Stimulated activated CD8-positive, alpha-beta memory T cell treated with anti-CD3 and anti-CD28 coated beads, Interleukin-12 subunit alpha, Interleukin-12 subunit beta, amount 100 ng/mL, for 24 hours (primary cell): Measurements from ENCODE around the gene KAT6B.

Source experiments
- DNase-seq: peaks from one replicate; pipeline ENCODE4 v3.0.0-alpha.2; 2020; ENCODE audit errors: extremely low read depth

Gene KAT6B

GRCh38 chr10:75013522-75013921 is 187.1 kb downstream of the KAT6B start:
- DNase-seq: no peak

- no peak for DNase-seq
Measured at GRCh38 chr10:75014516-75015230, 188.3 kb downstream of the KAT6B start.

DNA sequence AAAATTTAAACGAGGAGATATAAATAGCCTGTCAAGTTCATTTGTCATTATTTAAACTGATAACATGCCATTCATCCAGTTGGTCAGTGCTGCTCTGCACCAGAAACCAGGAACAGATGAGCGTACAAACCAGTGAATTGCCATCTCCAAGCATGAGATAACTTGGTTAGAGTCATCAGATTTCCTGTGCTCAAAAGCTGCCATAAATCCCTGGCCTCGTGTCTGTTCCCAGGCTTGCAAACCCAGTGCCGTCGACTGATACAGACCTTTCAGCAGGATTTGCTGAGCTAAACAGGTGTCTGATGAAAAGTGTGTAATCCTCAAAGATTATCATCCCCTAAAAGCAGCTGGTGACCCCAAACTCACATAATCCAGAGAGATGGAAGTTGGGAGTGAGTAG is 189.0 kb downstream of the KAT6B start:
- DNase-seq: no peak

- DNase-seq: no peak
Measured at GRCh38 chr10:75016325-75016724, 189.9 kb downstream of the KAT6B start.

DNA sequence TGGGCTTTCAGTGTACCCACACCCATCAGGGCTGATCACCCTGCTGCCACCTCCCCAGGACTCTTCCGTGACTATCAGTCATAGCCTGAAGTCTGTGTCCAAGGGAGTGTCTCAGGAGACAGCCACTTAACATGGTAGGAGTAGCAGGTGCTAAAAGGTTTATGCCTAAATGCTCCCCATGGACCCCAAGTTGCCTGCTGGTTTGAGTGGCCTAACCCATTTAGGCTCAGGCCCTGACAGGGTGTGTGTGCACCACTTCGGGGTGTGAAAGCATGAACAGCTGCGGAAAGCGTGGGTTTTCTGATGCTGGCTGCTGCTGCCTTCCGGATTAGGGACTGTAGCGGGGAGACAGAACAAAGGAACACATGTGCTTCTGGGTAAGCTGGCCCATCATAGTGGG is 191.9 kb downstream of the KAT6B start:
- DNase-seq: no peak

DNA sequence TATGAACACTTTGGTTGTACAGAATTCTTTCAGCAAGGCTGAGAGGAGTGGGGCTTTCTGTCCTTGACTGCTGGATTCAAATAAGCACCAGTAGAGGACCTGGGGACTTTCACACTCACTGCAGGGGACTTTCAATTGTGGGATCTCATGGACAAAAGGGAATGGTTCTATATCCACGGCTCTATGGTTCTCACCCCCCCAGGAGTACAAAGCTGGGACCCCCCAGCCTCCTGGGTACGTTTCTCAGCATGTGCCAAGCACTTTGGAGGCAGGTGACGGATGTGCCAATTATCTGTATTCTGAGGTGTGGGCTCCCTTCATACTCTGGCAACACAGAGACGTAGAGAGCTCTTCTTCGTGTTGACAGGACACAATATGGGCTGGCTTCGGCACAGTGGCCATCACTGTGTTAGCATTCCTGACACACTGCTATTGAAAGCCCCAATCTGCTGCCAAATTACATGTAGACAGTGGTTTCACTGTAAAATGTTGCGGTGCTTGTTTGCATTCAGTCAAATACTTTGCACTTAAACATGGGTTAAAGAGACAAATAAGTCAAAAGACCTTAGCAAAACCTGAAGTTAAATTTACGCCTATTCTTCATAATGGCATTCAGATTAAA is 192.4 kb downstream of the KAT6B start:
- DNase-seq: no peak

- no peak for DNase-seq
Measured at GRCh38 chr10:75019370-75019769, 193.0 kb downstream of the KAT6B start.

- DNase-seq: no peak
Measured at GRCh38 chr10:75020168-75020567, 193.8 kb downstream of the KAT6B start.

DNA sequence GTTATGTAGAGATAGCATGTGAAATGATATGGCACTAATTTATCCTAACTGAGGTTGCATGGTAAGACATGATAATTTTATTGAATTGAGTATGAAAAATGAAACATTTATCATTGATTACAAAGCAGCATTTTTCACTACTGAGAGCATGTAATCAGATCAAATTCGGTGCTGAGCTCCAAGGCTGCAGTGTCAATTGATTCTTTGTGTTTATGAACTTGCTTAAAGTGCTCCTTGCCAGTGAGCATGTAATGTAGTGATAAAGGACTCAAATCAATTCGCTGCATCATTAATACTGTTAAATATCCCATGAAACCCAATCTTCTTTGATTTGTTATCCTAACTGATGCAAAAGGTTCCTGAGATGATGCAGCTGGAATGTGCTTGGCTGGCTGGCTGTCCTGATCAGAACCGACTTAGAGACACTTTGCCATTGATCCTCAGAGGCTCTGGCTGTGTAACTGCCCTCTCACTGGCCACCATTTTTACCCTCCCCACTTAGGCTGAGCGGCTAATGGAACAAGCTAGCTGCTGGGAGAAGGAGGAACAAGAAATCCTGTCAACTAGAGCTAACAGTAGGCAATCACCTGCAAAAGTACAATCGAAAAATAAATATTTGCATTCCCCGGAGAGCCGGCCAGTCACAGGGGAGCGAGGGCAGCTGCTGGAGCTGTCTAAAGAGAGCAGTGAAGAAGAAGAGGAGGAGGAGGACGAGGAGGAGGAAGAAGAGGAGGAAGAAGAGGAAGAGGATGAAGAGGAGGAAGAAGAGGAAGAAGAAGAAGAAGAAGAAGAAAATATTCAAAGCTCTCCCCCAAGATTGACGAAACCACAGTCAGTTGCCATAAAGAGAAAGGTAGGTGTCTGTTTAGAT is 195.2 kb downstream of the KAT6B start:
- no peak for DNase-seq

GRCh38 chr10:75023074-75023473 is 196.7 kb downstream of the KAT6B start:
- no peak for DNase-seq

DNA sequence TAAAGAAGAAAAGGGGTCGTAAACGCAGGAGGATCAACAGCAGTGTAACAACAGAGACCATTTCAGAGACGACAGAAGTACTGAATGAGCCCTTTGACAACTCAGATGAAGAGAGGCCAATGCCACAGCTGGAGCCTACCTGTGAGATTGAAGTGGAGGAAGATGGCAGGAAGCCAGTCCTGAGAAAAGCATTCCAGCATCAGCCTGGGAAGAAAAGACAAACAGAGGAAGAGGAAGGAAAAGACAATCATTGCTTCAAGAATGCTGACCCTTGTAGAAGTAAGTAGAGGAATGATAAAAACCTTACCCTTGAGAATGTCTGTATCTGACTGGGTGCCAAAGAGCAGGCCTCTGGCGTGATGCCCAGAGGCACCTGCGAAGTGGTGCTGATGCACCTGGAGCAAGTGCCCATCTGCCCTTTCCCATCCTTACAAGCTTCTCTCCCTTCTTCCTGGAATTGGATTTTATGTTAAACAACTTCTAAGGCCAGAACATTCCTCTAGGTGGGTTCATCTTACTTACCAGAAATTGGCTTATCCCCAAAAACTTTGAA is 198.6 kb downstream of the KAT6B start:
- no peak for DNase-seq

- no peak for DNase-seq
Measured at GRCh38 chr10:75028049-75028448, 201.6 kb downstream of the KAT6B start.

GRCh38 chr10:75028748-75029147 is 202.3 kb downstream of the KAT6B start:
- DNase-seq: no peak

- no peak for DNase-seq
Measured at GRCh38 chr10:75029420-75029819, 203.0 kb downstream of the KAT6B start.

GRCh38 chr10:75029857-75030256 is 203.5 kb downstream of the KAT6B start:
- DNase-seq: no peak

- DNase-seq: no peak
Measured at GRCh38 chr10:75030371-75030770, 204.0 kb downstream of the KAT6B start.

DNA sequence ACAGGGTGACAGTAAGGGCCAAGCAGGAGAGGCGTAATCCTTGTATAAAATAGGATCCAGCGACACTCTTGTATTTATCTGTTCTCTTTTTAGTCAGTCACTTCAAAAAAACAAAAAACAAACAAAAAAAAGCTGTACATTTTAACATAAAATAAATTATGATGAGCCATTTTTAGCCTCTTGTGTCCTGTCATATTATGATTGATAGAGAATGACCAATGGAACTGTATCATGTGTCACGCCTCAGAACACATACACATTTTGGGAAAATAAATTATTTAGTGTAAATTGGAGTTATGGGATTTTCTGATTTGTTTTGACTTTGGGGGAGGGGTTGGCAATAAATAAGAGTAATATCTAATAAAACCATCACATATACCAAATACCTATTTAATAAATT is 205.7 kb downstream of the KAT6B start:
- DNase-seq: no peak

DNA sequence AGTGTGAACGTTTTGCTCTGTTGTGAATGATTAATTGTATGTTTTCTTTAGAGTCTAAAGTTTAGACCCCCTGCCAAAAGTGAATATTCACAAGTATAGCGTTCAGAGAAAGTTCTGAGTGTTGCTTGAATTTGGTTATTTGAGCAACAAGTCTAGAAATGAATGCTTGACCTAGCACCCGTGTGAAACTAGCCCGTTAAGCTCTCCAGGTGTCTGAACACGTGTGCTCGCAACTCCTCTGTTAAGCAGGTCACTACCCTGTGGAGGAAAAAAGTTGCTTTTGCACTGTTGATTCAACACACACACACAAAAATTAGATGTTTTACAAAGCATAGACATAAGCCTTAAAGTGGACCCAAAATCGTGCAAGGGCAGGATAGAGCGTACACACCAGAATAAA is 206.4 kb downstream of the KAT6B start:
- no peak for DNase-seq

DNA sequence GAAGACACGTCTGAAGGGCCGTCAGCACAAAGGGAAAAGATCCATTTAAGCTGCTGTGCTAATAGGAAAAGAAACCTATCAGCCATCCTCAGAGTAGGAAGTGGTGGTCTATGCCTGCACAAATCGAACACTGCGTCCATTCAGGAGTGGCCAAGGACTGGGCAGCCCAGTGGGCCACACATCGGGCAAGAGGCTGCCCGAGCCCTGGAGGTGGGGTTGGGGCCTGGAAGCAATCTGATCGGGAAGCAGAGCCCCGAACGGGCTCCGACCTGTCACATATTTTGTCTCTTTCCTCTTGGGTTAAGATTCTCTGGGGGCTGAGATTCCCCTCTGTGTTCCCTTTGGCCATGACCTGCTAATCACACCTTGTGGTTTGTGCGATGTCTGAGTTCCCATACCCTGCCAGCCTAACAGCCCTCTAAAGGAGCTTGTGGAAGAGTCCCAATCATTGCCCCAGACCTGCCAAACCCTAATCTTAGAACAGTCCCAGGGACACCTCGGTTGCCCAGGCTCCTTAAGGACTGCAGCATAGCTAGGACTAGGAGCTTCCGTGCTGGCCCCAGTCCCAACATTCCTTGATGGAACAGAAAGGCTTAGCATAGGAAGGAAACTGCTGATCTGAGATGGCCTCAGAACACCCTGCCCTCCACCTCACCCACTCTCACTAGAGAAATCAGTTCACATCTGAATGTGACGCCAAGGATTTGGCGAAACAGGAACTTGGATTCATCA is 207.2 kb downstream of the KAT6B start:
- no peak for DNase-seq

GRCh38 chr10:75034131-75034512 is 207.7 kb downstream of the KAT6B start:
- DNase-seq: peak; percentile 21

GRCh38 chr10:75034714-75035258 is 208.4 kb downstream of the KAT6B start:
- no peak for DNase-seq
